ENCODE results near the gene TAS2R30.
"Not testable (repeated sequence)": the region's sequence is repeated elsewhere in the genome, so short reads cannot be mapped to it uniquely, and the experiment has no call there.

Gene TAS2R30

DNA sequence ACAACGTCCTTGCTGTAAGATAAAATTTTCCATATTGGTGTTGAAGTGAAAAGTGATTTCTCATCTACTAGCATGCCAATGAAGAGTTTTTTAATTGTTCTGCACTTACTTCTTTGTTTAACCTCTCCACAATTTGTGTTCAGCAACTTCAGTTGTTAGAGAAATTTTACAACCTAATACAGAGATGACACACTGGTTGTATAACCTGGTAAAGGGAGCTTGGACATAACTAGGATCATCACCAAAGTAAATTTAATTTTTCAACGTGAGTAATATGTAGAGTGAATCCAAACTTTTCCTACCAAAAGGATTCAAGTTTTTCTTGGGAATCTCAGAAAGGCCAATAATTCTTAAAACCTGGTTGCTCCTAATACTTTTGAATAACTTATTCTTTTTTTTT, 28.9 kb downstream of the TAS2R30 start:
- Histone ChIP-seq H3K4me1 (ENCODE audit: control insufficient read depth, insufficient read depth, low read depth, low read length) (peaks cover 3% of the 10 kb centered on the region), H3K18ac (ENCODE audit: low read depth in 1 of 2, low read length in 2 of 2) (no peak overlapping the region), H2BK5ac (ENCODE audit: low read depth, low read length, poor library complexity, severe bottlenecking) (no peak overlapping the region), H2BK120ac (ENCODE audit: low read depth, low read length) (no peak overlapping the region), H3K9ac (ENCODE audit: low read length) (no peak overlapping the region), H2BK15ac (ENCODE audit: low read depth, poor library complexity, severe bottlenecking) (no peak overlapping the region), H3K9me3 (ENCODE audit: control insufficient read depth, low read length) (no peaks in the 10 kb centered on the region), H4K8ac (ENCODE audit: low read length) (no peak overlapping the region), H3K23ac (ENCODE audit: low read length in 2 of 2) (no peak overlapping the region), H2AFZ (ENCODE audit: low read depth, low read length) (no peak overlapping the region), H4K91ac (ENCODE audit: low read length) (no peak overlapping the region), H3K14ac (ENCODE audit: low read length in 2 of 2) (no peak overlapping the region), H3K4me3 (ENCODE audit: insufficient read depth in 1 of 2, low read depth in 1 of 2, low read length in 2 of 2) (no peak overlapping the region), H3K27ac (ENCODE audit: low read length, poor library complexity, severe bottlenecking) (no peak overlapping the region), H3K36me3 (ENCODE audit: control insufficient read depth in 1 of 2, insufficient read depth in 2 of 2, low read depth in 1 of 2, low read length in 2 of 2) (peaks cover 7 to 9% of the 10 kb centered on the region in 2 experiments), H2BK12ac (ENCODE audit: low read length in 2 of 2) (no peak overlapping the region), H3K79me1 (replicated peaks; ENCODE audit: low read length, poor library complexity, severe bottlenecking) (peaks cover 19% of the 10 kb centered on the region), H2AK5ac (ENCODE audit: low read length, severe bottlenecking) (no peak overlapping the region), H3K4ac (ENCODE audit: low read depth in 1 of 2, low read length in 2 of 2) (no peak overlapping the region), H3K27me3 (ENCODE audit: control insufficient read depth in 1 of 2, insufficient read depth in 1 of 2, low read length in 2 of 2) (no peaks in the 10 kb centered on the region), H3K4me2 (ENCODE audit: low read length, poor library complexity, severe bottlenecking) (no peak overlapping the region)
- DNase-seq = no peak
- no CpG with 5 or more reads among the region's 2 CpGs for WGBS

DNA sequence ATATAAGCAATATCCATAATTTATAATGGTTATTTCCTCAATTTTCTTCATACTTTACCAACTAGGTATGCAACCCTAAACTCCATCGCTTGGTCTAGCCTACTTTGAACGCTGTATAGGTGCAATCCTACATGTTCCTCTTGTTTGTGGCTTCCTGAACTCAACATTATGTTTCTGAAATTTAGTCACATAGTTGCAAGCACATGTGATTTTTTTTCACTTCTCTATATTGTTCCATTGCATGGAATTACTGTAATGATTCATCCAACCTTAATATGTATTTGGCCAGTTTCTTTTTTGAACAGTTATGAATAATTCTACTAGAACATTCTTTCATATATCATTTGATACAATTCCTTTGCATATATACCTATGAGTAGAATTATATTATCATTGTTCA, 39.5 kb downstream of the TAS2R30 start:
- not testable (repeated sequence) for DNase-seq; H3K4me3 ChIP-seq (ENCODE audit: insufficient read depth in 1 of 2, low read depth in 1 of 2, low read length in 2 of 2); H3K4me2 ChIP-seq (ENCODE audit: low read length, poor library complexity, severe bottlenecking); H4K8ac ChIP-seq (ENCODE audit: low read length); H3K79me1 ChIP-seq (replicated peaks; ENCODE audit: low read length, poor library complexity, severe bottlenecking); H3K27ac ChIP-seq (ENCODE audit: low read length, poor library complexity, severe bottlenecking); H3K27me3 ChIP-seq (ENCODE audit: control insufficient read depth in 1 of 2, insufficient read depth in 1 of 2, low read length in 2 of 2); H3K4me1 ChIP-seq (ENCODE audit: control insufficient read depth, insufficient read depth, low read depth, low read length); H2BK5ac ChIP-seq (ENCODE audit: low read depth, low read length, poor library complexity, severe bottlenecking); H3K14ac ChIP-seq (ENCODE audit: low read length in 2 of 2); H2BK15ac ChIP-seq (ENCODE audit: low read depth, poor library complexity, severe bottlenecking); H3K9ac ChIP-seq (ENCODE audit: low read length); H2BK12ac ChIP-seq (ENCODE audit: low read length in 2 of 2); H2AK5ac ChIP-seq (ENCODE audit: low read length, severe bottlenecking); H3K4ac ChIP-seq (ENCODE audit: low read depth in 1 of 2, low read length in 2 of 2); H2BK120ac ChIP-seq (ENCODE audit: low read depth, low read length); H3K23ac ChIP-seq (ENCODE audit: low read length in 2 of 2); H3K36me3 ChIP-seq (ENCODE audit: control insufficient read depth in 1 of 2, insufficient read depth in 2 of 2, low read depth in 1 of 2, low read length in 2 of 2); H2AFZ ChIP-seq (ENCODE audit: low read depth, low read length); H4K91ac ChIP-seq (ENCODE audit: low read length); H3K9me3 ChIP-seq (ENCODE audit: control insufficient read depth, low read length); H3K18ac ChIP-seq (ENCODE audit: low read depth in 1 of 2, low read length in 2 of 2)
- WGBS = no CpG with 5 or more reads among the region's 2 CpGs

DNA sequence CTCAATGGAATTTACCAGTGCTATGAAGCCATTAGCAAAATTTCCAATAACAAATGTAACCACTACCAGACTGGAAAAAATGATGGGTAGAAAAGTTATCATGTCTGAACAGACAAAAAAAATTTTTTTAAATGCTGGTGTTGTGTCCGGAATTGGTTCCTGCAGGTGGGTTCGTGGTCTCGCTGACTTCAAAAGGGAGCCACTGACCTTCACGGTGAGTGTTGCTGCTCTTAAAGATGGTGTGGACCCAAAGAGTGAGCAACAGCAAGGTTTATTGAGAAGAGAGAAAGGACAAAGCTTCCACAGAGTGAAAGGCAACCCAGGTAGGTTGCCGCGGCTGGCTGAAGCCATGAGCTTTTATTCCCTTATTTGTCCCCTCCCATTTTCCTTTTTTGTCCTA, 42.3 kb downstream of the TAS2R30 start, which contains the start of gene TAS2R43:
Gene TAS2R43, minus strand, starts transcription at position 186 of the 400 bp plus-strand sequence. Its CDS starts 84 bp downstream, at position 102.
- no peaks in the 10 kb centered on the region for H3K4me1 ChIP-seq (ENCODE audit: control insufficient read depth, insufficient read depth, low read depth, low read length)
- 99% methylated on average over 4 of the region's 6 CpGs for WGBS
- H2BK15ac ChIP-seq (ENCODE audit: low read depth, poor library complexity, severe bottlenecking) = no peak within 1 kb of the TSS

DNA sequence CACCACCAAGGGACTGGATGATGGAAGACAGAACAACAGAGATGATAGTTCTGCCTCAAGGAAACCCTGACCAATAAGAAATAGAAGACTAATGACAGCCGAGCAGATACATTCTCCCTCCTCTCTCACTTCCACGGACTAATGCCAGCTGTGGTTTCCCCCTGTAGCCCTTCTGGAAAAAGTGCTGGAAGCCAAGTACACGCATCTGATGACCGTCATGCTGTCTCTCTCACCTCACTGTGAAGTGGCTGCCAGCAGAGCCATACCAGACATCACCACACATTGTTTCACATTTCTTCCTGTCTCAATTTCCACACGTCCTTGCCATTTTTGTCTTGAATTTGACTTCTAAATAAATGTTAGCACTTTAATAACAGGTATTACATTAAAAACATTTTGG, 45.2 kb downstream of the TAS2R30 start:
- Histone ChIP-seq H3K4me2 (ENCODE audit: low read length, poor library complexity, severe bottlenecking) (no peak overlapping the region), H2BK15ac (ENCODE audit: low read depth, poor library complexity, severe bottlenecking) (no peak overlapping the region), H2BK5ac (ENCODE audit: low read depth, low read length, poor library complexity, severe bottlenecking) (no peak overlapping the region), H2BK12ac (ENCODE audit: low read length in 2 of 2) (no peak overlapping the region), H4K8ac (ENCODE audit: low read length) (no peak overlapping the region), H3K27me3 (ENCODE audit: control insufficient read depth in 1 of 2, insufficient read depth in 1 of 2, low read length in 2 of 2) (no peaks in the 10 kb centered on the region), H3K4ac (ENCODE audit: low read depth in 1 of 2, low read length in 2 of 2) (no peak overlapping the region), H3K36me3 (ENCODE audit: control insufficient read depth in 1 of 2, insufficient read depth in 2 of 2, low read depth in 1 of 2, low read length in 2 of 2) (no peaks in the 10 kb centered on the region), H3K4me3 (ENCODE audit: insufficient read depth in 1 of 2, low read depth in 1 of 2, low read length in 2 of 2) (no peak overlapping the region), H3K9ac (ENCODE audit: low read length) (no peak overlapping the region), H2AK5ac (ENCODE audit: low read length, severe bottlenecking) (no peak overlapping the region), H4K91ac (ENCODE audit: low read length) (no peak overlapping the region), H3K18ac (ENCODE audit: low read depth in 1 of 2, low read length in 2 of 2) (no peak overlapping the region), H3K14ac (ENCODE audit: low read length in 2 of 2) (no peak overlapping the region), H2AFZ (ENCODE audit: low read depth, low read length) (no peak overlapping the region), H3K9me3 (ENCODE audit: control insufficient read depth, low read length) (no peaks in the 10 kb centered on the region), H3K4me1 (ENCODE audit: control insufficient read depth, insufficient read depth, low read depth, low read length) (no peaks in the 10 kb centered on the region), H2BK120ac (ENCODE audit: low read depth, low read length) (no peak overlapping the region), H3K27ac (ENCODE audit: low read length, poor library complexity, severe bottlenecking) (no peak overlapping the region), H3K79me1 (replicated peaks; ENCODE audit: low read length, poor library complexity, severe bottlenecking) (peaks cover 5% of the 10 kb centered on the region), H3K23ac (ENCODE audit: low read length in 2 of 2) (no peak overlapping the region)
- WGBS = 98% methylated on average over 4 of the region's 5 CpGs
- DNase-seq = no peak

More for the DNA sequence above, 42.3 kb downstream of the TAS2R30 start, which contains the start of gene TAS2R43:
- no peak within 1 kb of the TSS for H3K27ac ChIP-seq (ENCODE audit: low read length, poor library complexity, severe bottlenecking)
- H4K91ac ChIP-seq (ENCODE audit: low read length) = no peak within 1 kb of the TSS
- H3K9me3 ChIP-seq (ENCODE audit: control insufficient read depth, low read length) = no peaks in the 10 kb centered on the region
- H3K27me3 ChIP-seq (ENCODE audit: control insufficient read depth in 1 of 2, insufficient read depth in 1 of 2, low read length in 2 of 2) = no peaks in the 10 kb centered on the region
- no peak within 1 kb of the TSS for H2BK12ac ChIP-seq (ENCODE audit: low read length in 2 of 2)
- no peak within 1 kb of the TSS for H2AK5ac ChIP-seq (ENCODE audit: low read length, severe bottlenecking)
- H4K8ac ChIP-seq (ENCODE audit: low read length) = no peak within 1 kb of the TSS
- no peak within 1 kb of the TSS for H3K9ac ChIP-seq (ENCODE audit: low read length)
- no peak within 1 kb of the TSS for H3K14ac ChIP-seq (ENCODE audit: low read length in 2 of 2)
- H2BK5ac ChIP-seq (ENCODE audit: low read depth, low read length, poor library complexity, severe bottlenecking) = no peak within 1 kb of the TSS
- no peak within 1 kb of the TSS for H3K18ac ChIP-seq (ENCODE audit: low read depth in 1 of 2, low read length in 2 of 2)
- no peaks in the 10 kb centered on the region for H3K36me3 ChIP-seq (ENCODE audit: control insufficient read depth in 1 of 2, insufficient read depth in 2 of 2, low read depth in 1 of 2, low read length in 2 of 2)
- no peak within 1 kb of the TSS for H3K4me3 ChIP-seq (ENCODE audit: insufficient read depth in 1 of 2, low read depth in 1 of 2, low read length in 2 of 2)
- H3K79me1 ChIP-seq (replicated peaks; ENCODE audit: low read length, poor library complexity, severe bottlenecking) = peaks cover 5% of the 10 kb centered on the region
- no peak within 1 kb of the TSS for H3K4ac ChIP-seq (ENCODE audit: low read depth in 1 of 2, low read length in 2 of 2)
- H3K23ac ChIP-seq (ENCODE audit: low read length in 2 of 2) = no peak within 1 kb of the TSS
- H2BK120ac ChIP-seq (ENCODE audit: low read depth, low read length) = no peak within 1 kb of the TSS
- H2AFZ ChIP-seq (ENCODE audit: low read depth, low read length) = no peak within 1 kb of the TSS
- DNase-seq = no peak
- H3K4me2 ChIP-seq (ENCODE audit: low read length, poor library complexity, severe bottlenecking) = no peak within 1 kb of the TSS
